Ecto neural progenitor cell (in vitro differentiated cells): ENCODE measurements around the gene TBC1D21.
A peak's percentile ranks its signal among the peaks of the same experiment; 100 is the strongest.

Experiments used
- DNase-seq: peaks from one replicate; pipeline ENCODE4 v3.0.0-alpha.2; 2018; ENCODE audit warnings: low spot score

TBC1D21 gene

GRCh38 chr15:73908822-73909122, 35.4 kb downstream of the TBC1D21 start:
- no peak for DNase-seq

- no peak for DNase-seq
Measured at GRCh38 chr15:73909651-73910050, 36.3 kb downstream of the TBC1D21 start.

GRCh38 chr15:73910522-73911303, 37.3 kb downstream of the TBC1D21 start:
- DNase-seq, result no peak

- no peak for DNase-seq
Measured at GRCh38 chr15:73912030-73912596, 38.7 kb downstream of the TBC1D21 start.

- DNase-seq, result no peak
Measured at GRCh38 chr15:73914145-73914544, 40.8 kb downstream of the TBC1D21 start.

- DNase-seq, result no peak
Measured at GRCh38 chr15:73915082-73915481, 41.7 kb downstream of the TBC1D21 start.

- no peak for DNase-seq
Measured at GRCh38 chr15:73918784-73919183, 45.4 kb downstream of the TBC1D21 start.

- no peak for DNase-seq
Measured at GRCh38 chr15:73919706-73920105, 46.3 kb downstream of the TBC1D21 start.

- DNase-seq, result no peak
Measured at GRCh38 chr15:73921254-73921925, 48.0 kb downstream of the TBC1D21 start.

GRCh38 chr15:73922186-73923151, 49.1 kb downstream of the TBC1D21 start:
- DNase-seq, result peak; percentile 65

GRCh38 chr15:73923156-73923487, 49.8 kb downstream of the TBC1D21 start:
- DNase-seq, result no peak

- no peak for DNase-seq
Measured at GRCh38 chr15:73923488-73924164, 50.3 kb downstream of the TBC1D21 start.

- no peak for DNase-seq
Measured at GRCh38 chr15:73924171-73924921, 51.0 kb downstream of the TBC1D21 start.

- no peak for DNase-seq
Measured at GRCh38 chr15:73925848-73926218, 52.5 kb downstream of the TBC1D21 start.

- peak; percentile 88 for DNase-seq
Measured at GRCh38 chr15:73926219-73927002, 53.0 kb downstream of the TBC1D21 start, which contains the start of gene LOXL1. TSS of gene LOXL1 (plus strand) at chr15:73926462. CDS start at chr15:73926784, 322 bp downstream.

GRCh38 chr15:73927003-73927475, 53.7 kb downstream of the TBC1D21 start:
- peak; percentile 79 for DNase-seq

GRCh38 chr15:73927476-73928240, 54.3 kb downstream of the TBC1D21 start:
- DNase-seq, result peak; percentile 81

- DNase-seq, result no peak
Measured at GRCh38 chr15:73928241-73928579, 54.8 kb downstream of the TBC1D21 start.

- no peak for DNase-seq
Measured at GRCh38 chr15:73928971-73929627, 55.7 kb downstream of the TBC1D21 start.
